Fibroblast of the aortic adventitia (primary cell): Measurements from ENCODE around the gene RAI14. TPM values are rescaled to one million over a fixed set of nuclear protein-coding genes. Genes with fewer than 3 reads are reported as not detected.
"Not testable (repeated sequence)": the region's sequence is repeated elsewhere in the genome, so short reads cannot be mapped to it uniquely, and the experiment has no call there.

ENCODE experiments used
- DNase-seq: peaks from one replicate; pipeline ENCODE4 v3.0.0-alpha.2; 2010; ENCODE audit warnings: low read depth
- H3K4me3 ChIP-seq: 2 replicates; pipeline ENCODE4 v1.5.1; 2011; ENCODE audit warnings: low read depth, mild to moderate bottlenecking, control low read depth, low read length, moderate library complexity
- total RNA-seq: library from RNA; depleted of rRNA; stranded (reverse); fragments of >200 nt; gene quantifications from 2 replicates; pipeline ENCODE4 v1.2.3, GENCODE V29; 2012; ENCODE audit warnings: low replicate concordance
- TF ChIP-seq, protein P1 (sequence below): IDR thresholded peaks from 2 replicates; pipeline ENCODE4 v1.5.1; 2011; ENCODE audit warnings: mild to moderate bottlenecking, low read length, control low read depth, inconsistent platforms; ENCODE audit not compliant: insufficient read depth

RAI14 gene
- total RNA-seq, 1 donor = 100 TPM

DNA sequence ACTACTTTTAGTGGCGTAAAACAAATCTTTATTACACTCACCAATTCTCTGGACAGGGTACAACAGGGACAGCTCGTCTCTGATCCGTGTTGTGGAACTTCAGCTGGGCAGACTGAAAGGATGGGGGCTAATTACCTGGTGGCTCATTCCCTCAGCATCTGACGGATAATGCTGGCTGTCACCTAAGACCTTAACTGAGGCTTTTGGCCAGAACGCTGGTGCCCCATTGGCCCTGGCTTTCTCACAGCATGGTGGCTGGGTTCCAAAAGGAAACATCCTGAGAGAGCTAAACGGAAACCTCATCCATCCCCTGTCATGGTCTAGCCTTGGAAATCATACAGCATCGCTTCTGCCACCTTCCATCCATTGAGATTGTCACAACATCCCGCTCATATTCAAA, 62.9 kb downstream of the RAI14 start:
- TF ChIP-seq, protein P1, sequence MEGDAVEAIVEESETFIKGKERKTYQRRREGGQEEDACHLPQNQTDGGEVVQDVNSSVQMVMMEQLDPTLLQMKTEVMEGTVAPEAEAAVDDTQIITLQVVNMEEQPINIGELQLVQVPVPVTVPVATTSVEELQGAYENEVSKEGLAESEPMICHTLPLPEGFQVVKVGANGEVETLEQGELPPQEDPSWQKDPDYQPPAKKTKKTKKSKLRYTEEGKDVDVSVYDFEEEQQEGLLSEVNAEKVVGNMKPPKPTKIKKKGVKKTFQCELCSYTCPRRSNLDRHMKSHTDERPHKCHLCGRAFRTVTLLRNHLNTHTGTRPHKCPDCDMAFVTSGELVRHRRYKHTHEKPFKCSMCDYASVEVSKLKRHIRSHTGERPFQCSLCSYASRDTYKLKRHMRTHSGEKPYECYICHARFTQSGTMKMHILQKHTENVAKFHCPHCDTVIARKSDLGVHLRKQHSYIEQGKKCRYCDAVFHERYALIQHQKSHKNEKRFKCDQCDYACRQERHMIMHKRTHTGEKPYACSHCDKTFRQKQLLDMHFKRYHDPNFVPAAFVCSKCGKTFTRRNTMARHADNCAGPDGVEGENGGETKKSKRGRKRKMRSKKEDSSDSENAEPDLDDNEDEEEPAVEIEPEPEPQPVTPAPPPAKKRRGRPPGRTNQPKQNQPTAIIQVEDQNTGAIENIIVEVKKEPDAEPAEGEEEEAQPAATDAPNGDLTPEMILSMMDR = no peak
- H3K4me3 ChIP-seq = no peak overlapping the region
- DNase-seq = no peak

DNA sequence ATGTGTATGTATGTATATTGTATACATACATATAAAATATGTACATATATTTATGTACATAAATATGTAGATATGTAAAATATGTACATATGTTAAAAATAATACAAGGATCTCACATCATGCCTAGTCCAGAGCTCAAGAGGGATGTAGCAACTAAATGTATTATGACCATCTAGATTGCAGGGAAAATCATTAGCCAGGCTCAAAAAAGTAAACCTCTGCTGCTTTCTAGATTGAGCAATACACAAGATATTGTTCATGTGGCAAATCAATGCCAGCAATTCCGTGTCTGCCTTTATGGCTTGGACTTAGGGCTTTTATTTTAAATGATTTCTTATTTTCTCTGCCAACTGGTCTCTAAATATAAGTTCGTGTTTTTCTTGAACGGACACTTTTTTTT, 65.2 kb downstream of the RAI14 start:
- TF ChIP-seq, protein P1 = no peak
- peak; percentile 75 for DNase-seq
- no peak overlapping the region for H3K4me3 ChIP-seq

DNA sequence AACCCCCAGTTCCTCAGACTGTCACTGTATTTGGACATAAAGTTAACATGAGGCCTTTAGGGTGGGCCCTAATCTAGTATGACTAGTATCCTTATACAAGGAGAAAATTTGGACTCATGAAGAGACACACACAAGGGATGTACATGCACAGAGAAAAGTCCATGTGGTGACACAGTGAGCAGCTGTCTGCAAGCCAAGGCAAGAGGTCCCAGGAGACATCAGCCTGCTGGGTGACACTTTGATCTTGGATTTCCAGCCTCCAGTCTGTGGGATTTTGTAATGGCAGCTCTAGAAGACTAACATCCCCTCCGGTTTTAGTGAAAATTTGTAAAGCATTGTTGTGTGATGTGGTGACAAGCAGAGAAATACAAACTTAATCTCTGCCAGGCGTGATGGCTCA, 66.1 kb downstream of the RAI14 start:
- no peak overlapping the region for H3K4me3 ChIP-seq
- TF ChIP-seq, protein P1 = no peak
- no peak for DNase-seq

DNA sequence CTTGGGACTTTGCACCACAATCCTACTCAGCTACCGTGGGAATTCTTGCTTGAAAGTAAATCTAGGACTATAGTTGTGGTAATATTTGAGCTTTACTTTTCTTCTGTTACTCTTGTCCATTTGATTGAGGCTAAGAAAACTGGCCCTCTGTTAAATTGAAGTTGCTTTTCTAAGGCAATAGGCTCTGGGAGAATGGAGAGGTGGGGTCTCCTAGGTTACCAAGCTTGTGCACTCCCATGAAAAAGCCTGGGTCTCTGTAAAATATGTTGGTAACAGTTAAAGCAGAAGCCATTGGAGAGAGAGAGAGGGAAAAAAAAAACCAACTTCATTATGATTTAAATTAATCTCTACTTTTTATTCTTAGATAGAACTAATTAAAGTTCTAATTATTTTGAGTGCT, 68.6 kb downstream of the RAI14 start:
- TF ChIP-seq, protein P1 = no peak
- no peak overlapping the region for H3K4me3 ChIP-seq
- DNase-seq = no peak

DNA sequence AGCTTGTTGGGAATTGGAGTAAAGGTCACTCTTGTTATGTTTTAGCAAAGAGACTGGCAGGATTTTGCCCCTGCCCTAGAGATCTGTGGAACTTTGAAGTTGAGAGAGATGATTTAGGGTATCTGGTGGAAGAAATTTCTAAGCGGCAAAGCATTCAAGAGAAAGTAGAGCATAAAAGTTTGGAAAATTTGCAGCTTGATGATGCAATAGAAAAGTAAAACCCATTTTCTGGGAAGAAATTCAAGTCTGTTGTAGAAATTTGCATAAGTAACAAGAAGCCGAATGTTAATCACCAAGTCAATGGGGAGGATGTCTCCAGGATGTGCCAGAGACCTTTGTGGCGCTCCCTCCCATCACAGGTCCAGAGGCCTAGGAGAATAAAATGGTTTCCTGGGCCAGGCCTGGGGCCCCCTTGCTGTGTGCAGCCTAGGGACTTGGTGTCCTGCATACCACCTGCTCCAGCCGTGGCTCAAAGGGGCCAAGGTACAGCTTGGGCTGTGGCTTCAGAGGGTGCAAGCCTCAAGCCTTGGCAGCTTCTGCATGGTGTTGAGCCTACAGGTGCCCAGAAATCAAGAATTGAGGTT, 71.1 kb downstream of the RAI14 start:
- DNase-seq, H3K4me3 ChIP-seq: not testable (repeated sequence)

DNA sequence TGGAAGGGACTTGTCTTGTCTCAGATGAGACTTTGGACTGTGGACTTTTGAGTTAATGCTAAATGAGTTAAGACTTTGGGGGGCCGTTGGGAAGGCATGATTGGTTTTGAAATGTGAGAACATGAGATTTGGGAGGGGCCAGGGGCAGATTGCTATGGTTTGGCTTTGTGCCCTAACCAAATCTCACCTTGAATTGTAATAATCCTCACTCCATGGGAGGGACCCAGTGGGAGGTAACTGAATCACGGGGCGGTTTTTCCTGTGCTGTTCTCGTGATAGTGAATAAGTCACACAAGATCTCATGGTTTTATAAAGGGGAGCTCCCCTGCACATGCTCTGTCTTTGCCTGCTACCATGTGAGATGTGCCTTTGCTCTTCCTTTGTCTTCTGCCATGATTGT, 72.1 kb downstream of the RAI14 start:
- no peak overlapping the region for H3K4me3 ChIP-seq
- TF ChIP-seq, protein P1 = no peak
- DNase-seq = no peak

DNA sequence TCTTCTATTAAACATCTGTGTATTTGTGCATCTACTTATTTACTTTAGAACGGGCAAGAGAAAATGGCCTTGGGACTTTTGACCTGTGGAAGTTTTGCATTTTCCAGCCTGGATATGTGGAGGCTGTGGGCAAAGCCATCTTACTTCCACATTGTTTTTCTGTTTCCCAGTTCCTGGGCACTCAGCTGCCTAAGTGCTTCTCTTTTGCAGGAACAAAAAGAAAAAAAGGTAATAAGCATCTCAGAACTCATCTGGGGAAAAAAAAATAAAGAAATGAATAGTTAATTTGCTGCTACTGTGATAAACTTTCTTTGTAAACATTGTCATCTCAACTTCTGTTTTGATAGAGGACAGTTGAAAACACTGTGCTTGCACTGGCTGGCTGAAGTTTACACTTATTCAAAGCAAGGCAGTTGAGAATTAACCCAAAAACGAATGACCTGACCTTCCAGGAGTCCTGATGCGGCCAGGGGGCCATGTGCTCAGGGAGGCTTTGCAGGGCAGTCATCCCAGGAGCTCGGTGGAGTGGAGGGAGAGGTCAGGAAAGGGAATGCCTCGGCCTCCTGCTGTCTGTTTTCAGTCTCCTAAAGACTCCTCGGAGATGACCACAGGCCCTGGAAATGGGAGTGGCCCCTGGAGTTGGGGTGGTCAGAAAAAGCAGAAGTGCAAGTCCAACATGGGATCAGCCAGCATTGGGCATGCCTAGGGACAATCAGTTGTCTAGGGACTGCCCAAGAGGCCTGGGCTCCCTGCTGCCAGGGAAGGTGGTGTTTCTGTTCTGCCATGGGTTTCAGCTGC, 75.5 kb downstream of the RAI14 start:
- DNase-seq = no peak
- no peak overlapping the region for H3K4me3 ChIP-seq
- TF ChIP-seq, protein P1 = no peak
